K562 (cell line): ENCODE measurements around the gene RSPH1. TPM values are rescaled to one million over a fixed set of nuclear protein-coding genes. Genes with fewer than 3 reads are reported as not detected.

Experiments used
- CCAR2 ChIP-seq: fragments of 200-400 bp; formaldehyde crosslinking; IDR thresholded peaks from 2 replicates; pipeline ENCODE4 v1.6.1; 2017; ENCODE audit warnings: mild to moderate bottlenecking, low read depth, low read length
- CXXC5 ChIP-seq: fragments of 250-450 bp; sonication (Bioruptor Pico); IDR thresholded peaks from 2 replicates; pipeline ENCODE4 v1.8.0; 2022; ENCODE audit warnings: inconsistent platforms, mild to moderate bottlenecking, moderate library complexity
- FOXM1 ChIP-seq, 2 experiments: fragments of 450-650 bp in 1 of 2; sonication (generic) in 1 of 2; formaldehyde crosslinking in 1 of 2; IDR thresholded peaks; 2 replicates each; pipeline versions ENCODE4 v1.6.1 to v1.9.0; 2017 to 2022; ENCODE audit warnings: low read depth in 2 of 2, mild to moderate bottlenecking in 2 of 2, missing genetic modification reagents in 1 of 2, moderate library complexity in 1 of 2
- KDM1A ChIP-seq, 2 experiments: fragments of 450-650 bp; IDR thresholded peaks; 2 replicates each; pipeline ENCODE4 v1.6.1; 2016; ENCODE audit warnings: mild to moderate bottlenecking in 2 of 2
- PPARD ChIP-seq: fragments of 250-450 bp; sonication (Bioruptor Pico); IDR thresholded peaks from 2 replicates; pipeline ENCODE4 v1.8.0; 2022; ENCODE audit warnings: inconsistent platforms, mild to moderate bottlenecking, moderate library complexity
- PRPF4 ChIP-seq: fragments of 200-400 bp; formaldehyde crosslinking; IDR thresholded peaks from one replicate; pipeline ENCODE4 v1.6.1; 2017; ENCODE audit warnings: low read length, low read depth, mild to moderate bottlenecking; ENCODE audit not compliant: insufficient read depth, poor library complexity, severe bottlenecking
- RBM15 ChIP-seq: fragments of 200-400 bp; formaldehyde crosslinking; IDR thresholded peaks from 2 replicates; pipeline ENCODE4 v1.6.1; 2018; ENCODE audit warnings: mild to moderate bottlenecking, low read length, moderate library complexity; ENCODE audit not compliant: insufficient read depth
- SAFB ChIP-seq: fragments of 200-400 bp; formaldehyde crosslinking; IDR thresholded peaks from 2 replicates; pipeline ENCODE4 v1.6.1; 2017; ENCODE audit warnings: low read depth, low read length, borderline replicate concordance
- SMAD4 ChIP-seq: fragments of 250-450 bp; sonication (Bioruptor Pico); conservative IDR thresholded peaks from 2 replicates; pipeline ENCODE4 v1.8.0; 2021; ENCODE audit warnings: inconsistent platforms, mild to moderate bottlenecking, moderate library complexity
- SOX6 ChIP-seq: fragments of 450-650 bp; IDR thresholded peaks from 2 replicates; pipeline ENCODE4 v1.6.1; 2014; ENCODE audit warnings: mild to moderate bottlenecking
- TCF3 ChIP-seq: sonication (generic); formaldehyde crosslinking; IDR thresholded peaks from 2 replicates; pipeline ENCODE4 v1.4.0; 2020; ENCODE audit warnings: mild to moderate bottlenecking, missing genetic modification reagents
- XRCC3 ChIP-seq: fragments of 450-650 bp; IDR thresholded peaks from 2 replicates; pipeline ENCODE4 v1.6.1; 2017; ENCODE audit warnings: mild to moderate bottlenecking, moderate library complexity
- ZNF507 ChIP-seq: conservative IDR thresholded peaks from 2 replicates; pipeline ENCODE4 v1.6.1; 2017; ENCODE audit warnings: missing genetic modification characterization, missing compliant biosample characterization
- ZSCAN29 ChIP-seq: fragments of 450-650 bp; IDR thresholded peaks from 2 replicates; pipeline ENCODE4 v1.6.1; 2017
- polyA plus RNA-seq, 8 experiments: library from polyadenylated mRNA; depleted of rRNA in 4 of 8; stranded (reverse) in 5 of 8; unstranded in 3 of 8; fragments of >200 nt; fragmentation: Nextera tagmentation in 2 of 8; fragmentation: Illumina TruSeq in 1 of 8; extraction: Ambion mirVana in 2 of 8; extraction: Trizol in 1 of 8; gene quantifications; 2 replicates each; pipeline versions ENCODE4 v1.2.1 to v1.2.3, GENCODE V29; 2011 to 2014; ENCODE audit warnings: inconsistent platforms in 1 of 8, missing spikeins in 1 of 8
- total RNA-seq, 7 experiments: library from RNA; depleted of rRNA in 6 of 7; stranded (reverse); fragments of >200 nt in 6 of 7; fragmentation: Illumina TruSeq in 2 of 7; extraction: Trizol in 2 of 7; gene quantifications; 2 replicates each; pipeline versions ENCODE4 v1.2.1 to v1.2.3, GENCODE V29; 2011 to 2021; ENCODE audit warnings: low replicate concordance in 1 of 7
- TF ChIP-seq, protein P1 (sequence below), 2 experiments: fragments of 450-650 bp; conservative IDR thresholded peaks; 2 replicates each; pipeline ENCODE4 v1.6.1; 2017; ENCODE audit warnings: mild to moderate bottlenecking in 2 of 2, moderate library complexity in 2 of 2
- TF ChIP-seq, protein P2 (sequence below): sonication (generic); formaldehyde crosslinking; IDR thresholded peaks from 2 replicates; pipeline ENCODE4 v1.9.0; 2022; ENCODE audit warnings: mild to moderate bottlenecking, missing genetic modification reagents
- TF ChIP-seq, protein P3 (sequence below), 3 experiments: IDR thresholded peaks in 2 of 3; conservative IDR thresholded peaks in 1 of 3; 2 replicates each; pipeline ENCODE4 v1.5.1; 2011 to 2012; ENCODE audit warnings: low read length in 3 of 3, mild to moderate bottlenecking in 3 of 3, control low read depth in 2 of 3, improper control_type of control experiment in 1 of 3, inconsistent platforms in 1 of 3, low read depth in 1 of 3, mixed read lengths in 1 of 3, moderate library complexity in 1 of 3; ENCODE audit not compliant: insufficient read depth in 2 of 3
- TF ChIP-seq, protein P4 (sequence below): fragments of 450-650 bp; IDR thresholded peaks from 2 replicates; pipeline ENCODE4 v1.6.1; 2018; ENCODE audit warnings: mild to moderate bottlenecking, low read depth; ENCODE audit not compliant: partially characterized antibody
- TF ChIP-seq, protein P5 (sequence below): sonication (generic); formaldehyde crosslinking; IDR thresholded peaks from 2 replicates; pipeline ENCODE4 v1.8.0; 2022; ENCODE audit warnings: mild to moderate bottlenecking, missing genetic modification reagents
- TF ChIP-seq, protein P6 (sequence below): fragments of 250-450 bp; sonication (Bioruptor Pico); IDR thresholded peaks from 2 replicates; pipeline ENCODE4 v1.4.0; 2020; ENCODE audit warnings: mild to moderate bottlenecking

The RSPH1 gene
- total and polyA plus RNA-seq, 9 of the 15 experiments (the other 6 are each of a cell fraction or from before 2014, with no cell fraction given) = 0.17 TPM; not detected in 8

DNA sequence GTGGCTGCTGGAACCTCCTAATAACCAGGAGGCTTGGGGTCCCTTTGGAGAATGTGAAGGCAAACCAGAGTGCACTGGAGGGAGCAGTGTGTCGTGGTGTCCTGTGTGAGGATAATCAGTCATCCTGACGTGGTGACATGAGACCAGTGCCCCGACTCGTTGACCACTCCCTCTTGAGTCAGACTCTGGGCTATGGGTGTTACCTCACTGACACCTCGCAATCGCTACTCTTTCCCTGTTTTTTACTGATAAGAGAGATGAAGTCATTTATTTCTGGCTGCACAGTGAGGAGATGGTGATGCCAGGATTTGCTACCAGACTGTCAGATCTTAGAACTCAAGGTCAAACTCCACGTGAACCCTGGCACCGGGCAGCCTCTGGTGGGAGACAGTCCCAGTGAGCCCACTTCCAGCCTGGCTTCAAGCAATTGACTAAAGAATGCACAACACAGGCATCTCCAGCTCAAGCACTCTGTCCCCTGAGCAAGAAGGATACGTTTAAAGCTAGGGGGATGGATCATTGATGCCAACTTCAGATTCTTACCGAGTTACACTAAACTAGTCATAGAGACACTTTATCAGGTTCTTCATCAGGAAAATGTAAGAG is 62.0 kb downstream of the RSPH1 start (continued):
- TF ChIP-seq FOXM1 (IDR thresholded peaks at IDR 0.05; ENCODE audit: low read depth) (no peak), FOXM1 (CRISPR knock-in tag; IDR thresholded peaks at IDR 0.05; ENCODE audit: low read depth) (no peak), PPARD (CRISPR knock-in tag) (no peak), XRCC3 (no peak), SMAD4 (CRISPR knock-in tag) (peak; percentile 73), ZNF507 (tag) (no peak), ZSCAN29 (no peak), RBM15 (no peak), PRPF4 (no peak), TCF3 (CRISPR knock-in tag) (peak; percentile 87), CCAR2 (no peak), SAFB (no peak), CXXC5 (CRISPR knock-in tag) (peak; percentile 57), SOX6 (peak; percentile 59), KDM1A (IDR thresholded peaks at IDR 0.05) (peak; percentile 22 to 49; a peak in 1 of 4 replicates)
- TF ChIP-seq, protein P1, sequence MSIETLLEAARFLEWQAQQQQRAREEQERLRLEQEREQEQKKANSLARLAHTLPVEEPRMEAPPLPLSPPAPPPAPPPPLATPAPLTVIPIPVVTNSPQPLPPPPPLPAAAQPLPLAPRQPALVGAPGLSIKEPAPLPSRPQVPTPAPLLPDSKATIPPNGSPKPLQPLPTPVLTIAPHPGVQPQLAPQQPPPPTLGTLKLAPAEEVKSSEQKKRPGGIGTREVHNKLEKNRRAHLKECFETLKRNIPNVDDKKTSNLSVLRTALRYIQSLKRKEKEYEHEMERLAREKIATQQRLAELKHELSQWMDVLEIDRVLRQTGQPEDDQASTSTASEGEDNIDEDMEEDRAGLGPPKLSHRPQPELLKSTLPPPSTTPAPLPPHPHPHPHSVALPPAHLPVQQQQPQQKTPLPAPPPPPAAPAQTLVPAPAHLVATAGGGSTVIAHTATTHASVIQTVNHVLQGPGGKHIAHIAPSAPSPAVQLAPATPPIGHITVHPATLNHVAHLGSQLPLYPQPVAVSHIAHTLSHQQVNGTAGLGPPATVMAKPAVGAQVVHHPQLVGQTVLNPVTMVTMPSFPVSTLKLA (conservative IDR thresholded peaks at IDR 0.05) = peak; percentile 53 to 82
- TF ChIP-seq, protein P2, sequence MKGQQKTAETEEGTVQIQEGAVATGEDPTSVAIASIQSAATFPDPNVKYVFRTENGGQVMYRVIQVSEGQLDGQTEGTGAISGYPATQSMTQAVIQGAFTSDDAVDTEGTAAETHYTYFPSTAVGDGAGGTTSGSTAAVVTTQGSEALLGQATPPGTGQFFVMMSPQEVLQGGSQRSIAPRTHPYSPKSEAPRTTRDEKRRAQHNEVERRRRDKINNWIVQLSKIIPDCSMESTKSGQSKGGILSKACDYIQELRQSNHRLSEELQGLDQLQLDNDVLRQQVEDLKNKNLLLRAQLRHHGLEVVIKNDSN (CRISPR knock-in tag) = no peak
- TF ChIP-seq, protein P3, sequence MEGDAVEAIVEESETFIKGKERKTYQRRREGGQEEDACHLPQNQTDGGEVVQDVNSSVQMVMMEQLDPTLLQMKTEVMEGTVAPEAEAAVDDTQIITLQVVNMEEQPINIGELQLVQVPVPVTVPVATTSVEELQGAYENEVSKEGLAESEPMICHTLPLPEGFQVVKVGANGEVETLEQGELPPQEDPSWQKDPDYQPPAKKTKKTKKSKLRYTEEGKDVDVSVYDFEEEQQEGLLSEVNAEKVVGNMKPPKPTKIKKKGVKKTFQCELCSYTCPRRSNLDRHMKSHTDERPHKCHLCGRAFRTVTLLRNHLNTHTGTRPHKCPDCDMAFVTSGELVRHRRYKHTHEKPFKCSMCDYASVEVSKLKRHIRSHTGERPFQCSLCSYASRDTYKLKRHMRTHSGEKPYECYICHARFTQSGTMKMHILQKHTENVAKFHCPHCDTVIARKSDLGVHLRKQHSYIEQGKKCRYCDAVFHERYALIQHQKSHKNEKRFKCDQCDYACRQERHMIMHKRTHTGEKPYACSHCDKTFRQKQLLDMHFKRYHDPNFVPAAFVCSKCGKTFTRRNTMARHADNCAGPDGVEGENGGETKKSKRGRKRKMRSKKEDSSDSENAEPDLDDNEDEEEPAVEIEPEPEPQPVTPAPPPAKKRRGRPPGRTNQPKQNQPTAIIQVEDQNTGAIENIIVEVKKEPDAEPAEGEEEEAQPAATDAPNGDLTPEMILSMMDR (IDR thresholded peaks at IDR 0.05 in 2 of 3, conservative IDR thresholded peaks at IDR 0.05 in 1 of 3; ENCODE audit: insufficient read depth in 2 of 3, low read depth in 1 of 3, low read length in 3 of 3) = no peak
- TF ChIP-seq, protein P4, sequence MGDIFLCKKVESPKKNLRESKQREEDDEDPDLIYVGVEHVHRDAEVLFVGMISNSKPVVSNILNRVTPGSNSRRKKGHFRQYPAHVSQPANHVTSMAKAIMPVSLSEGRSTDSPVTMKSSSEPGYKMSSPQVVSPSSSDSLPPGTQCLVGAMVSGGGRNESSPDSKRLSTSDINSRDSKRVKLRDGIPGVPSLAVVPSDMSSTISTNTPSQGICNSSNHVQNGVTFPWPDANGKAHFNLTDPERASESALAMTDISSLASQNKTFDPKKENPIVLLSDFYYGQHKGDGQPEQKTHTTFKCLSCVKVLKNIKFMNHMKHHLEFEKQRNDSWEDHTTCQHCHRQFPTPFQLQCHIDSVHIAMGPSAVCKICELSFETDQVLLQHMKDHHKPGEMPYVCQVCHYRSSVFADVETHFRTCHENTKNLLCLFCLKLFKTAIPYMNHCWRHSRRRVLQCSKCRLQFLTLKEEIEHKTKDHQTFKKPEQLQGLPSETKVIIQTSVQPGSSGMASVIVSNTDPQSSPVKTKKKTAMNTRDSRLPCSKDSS = no peak
- TF ChIP-seq, protein P5, sequence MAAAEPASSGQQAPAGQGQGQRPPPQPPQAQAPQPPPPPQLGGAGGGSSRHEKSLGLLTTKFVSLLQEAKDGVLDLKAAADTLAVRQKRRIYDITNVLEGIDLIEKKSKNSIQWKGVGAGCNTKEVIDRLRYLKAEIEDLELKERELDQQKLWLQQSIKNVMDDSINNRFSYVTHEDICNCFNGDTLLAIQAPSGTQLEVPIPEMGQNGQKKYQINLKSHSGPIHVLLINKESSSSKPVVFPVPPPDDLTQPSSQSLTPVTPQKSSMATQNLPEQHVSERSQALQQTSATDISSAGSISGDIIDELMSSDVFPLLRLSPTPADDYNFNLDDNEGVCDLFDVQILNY (CRISPR knock-in tag) = no peak
- TF ChIP-seq, protein P6, sequence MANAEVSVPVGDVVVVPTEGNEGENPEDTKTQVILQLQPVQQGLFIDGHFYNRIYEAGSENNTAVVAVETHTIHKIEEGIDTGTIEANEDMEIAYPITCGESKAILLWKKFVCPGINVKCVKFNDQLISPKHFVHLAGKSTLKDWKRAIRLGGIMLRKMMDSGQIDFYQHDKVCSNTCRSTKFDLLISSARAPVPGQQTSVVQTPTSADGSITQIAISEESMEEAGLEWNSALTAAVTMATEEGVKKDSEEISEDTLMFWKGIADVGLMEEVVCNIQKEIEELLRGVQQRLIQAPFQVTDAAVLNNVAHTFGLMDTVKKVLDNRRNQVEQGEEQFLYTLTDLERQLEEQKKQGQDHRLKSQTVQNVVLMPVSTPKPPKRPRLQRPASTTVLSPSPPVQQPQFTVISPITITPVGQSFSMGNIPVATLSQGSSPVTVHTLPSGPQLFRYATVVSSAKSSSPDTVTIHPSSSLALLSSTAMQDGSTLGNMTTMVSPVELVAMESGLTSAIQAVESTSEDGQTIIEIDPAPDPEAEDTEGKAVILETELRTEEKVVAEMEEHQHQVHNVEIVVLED (CRISPR knock-in tag) = no peak
